ENCODE results near the gene NUDT2. TPM values are rescaled to one million over a fixed set of nuclear protein-coding genes. Genes with fewer than 3 reads are reported as not detected.

NUDT2 gene
- total and polyA plus RNA-seq, 10 of the 15 experiments (the other 5 are each of a cell fraction or from before 2014, with no cell fraction given) = 24.5 to 55.1 (median 33.6) TPM

DNA sequence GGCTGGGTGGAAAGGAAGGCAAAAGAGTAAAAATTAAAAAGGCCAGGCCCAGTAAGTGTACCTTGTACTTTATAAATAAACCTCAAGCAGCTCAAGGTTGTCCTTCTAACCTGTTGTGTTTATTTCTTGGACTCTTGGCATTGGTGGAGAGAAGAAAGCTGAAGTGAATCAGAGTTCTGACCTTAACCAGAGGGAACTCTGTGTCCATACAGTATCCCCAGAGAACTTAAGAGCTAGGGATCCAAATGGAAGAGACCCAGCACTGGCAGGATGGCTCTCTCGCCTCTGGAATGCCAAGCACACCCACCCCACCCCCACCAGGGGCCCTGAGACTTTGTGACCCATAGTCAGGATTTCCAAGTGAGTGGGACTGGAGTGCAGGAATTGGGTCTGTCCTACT lies 14.2 kb downstream of the NUDT2 start (continued):
- TF ChIP-seq, protein P1, sequence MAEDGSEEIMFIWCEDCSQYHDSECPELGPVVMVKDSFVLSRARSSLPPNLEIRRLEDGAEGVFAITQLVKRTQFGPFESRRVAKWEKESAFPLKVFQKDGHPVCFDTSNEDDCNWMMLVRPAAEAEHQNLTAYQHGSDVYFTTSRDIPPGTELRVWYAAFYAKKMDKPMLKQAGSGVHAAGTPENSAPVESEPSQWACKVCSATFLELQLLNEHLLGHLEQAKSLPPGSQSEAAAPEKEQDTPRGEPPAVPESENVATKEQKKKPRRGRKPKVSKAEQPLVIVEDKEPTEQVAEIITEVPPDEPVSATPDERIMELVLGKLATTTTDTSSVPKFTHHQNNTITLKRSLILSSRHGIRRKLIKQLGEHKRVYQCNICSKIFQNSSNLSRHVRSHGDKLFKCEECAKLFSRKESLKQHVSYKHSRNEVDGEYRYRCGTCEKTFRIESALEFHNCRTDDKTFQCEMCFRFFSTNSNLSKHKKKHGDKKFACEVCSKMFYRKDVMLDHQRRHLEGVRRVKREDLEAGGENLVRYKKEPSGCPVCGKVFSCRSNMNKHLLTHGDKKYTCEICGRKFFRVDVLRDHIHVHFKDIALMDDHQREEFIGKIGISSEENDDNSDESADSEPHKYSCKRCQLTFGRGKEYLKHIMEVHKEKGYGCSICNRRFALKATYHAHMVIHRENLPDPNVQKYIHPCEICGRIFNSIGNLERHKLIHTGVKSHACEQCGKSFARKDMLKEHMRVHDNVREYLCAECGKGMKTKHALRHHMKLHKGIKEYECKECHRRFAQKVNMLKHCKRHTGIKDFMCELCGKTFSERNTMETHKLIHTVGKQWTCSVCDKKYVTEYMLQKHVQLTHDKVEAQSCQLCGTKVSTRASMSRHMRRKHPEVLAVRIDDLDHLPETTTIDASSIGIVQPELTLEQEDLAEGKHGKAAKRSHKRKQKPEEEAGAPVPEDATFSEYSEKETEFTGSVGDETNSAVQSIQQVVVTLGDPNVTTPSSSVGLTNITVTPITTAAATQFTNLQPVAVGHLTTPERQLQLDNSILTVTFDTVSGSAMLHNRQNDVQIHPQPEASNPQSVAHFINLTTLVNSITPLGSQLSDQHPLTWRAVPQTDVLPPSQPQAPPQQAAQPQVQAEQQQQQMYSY (CRISPR knock-in tag; IDR thresholded peaks at IDR 0.05) = no peak
- TF ChIP-seq PAX5 (IDR thresholded peaks at IDR 0.05; ENCODE audit: borderline replicate concordance, low read depth, low read length) (no peak), GATAD2B (conservative IDR thresholded peaks at IDR 0.05; ENCODE audit: low read depth) (no peak), POLR2AphosphoS2 (IDR thresholded peaks at IDR 0.05; ENCODE audit: low read depth, low read length) (no peak), SMC3 (IDR thresholded peaks at IDR 0.05; ENCODE audit: borderline replicate concordance, low read length) (no peak), CBX5 (IDR thresholded peaks at IDR 0.05; ENCODE audit: low read depth) (no peak), EZH2 (IDR thresholded peaks at IDR 0.05; ENCODE audit: borderline replicate concordance, control insufficient read depth, low read depth, low read length) (no peak), TCF3 (IDR thresholded peaks at IDR 0.05; ENCODE audit: borderline replicate concordance, insufficient read depth, low read depth, low read length) (no peak), RELA (IDR thresholded peaks at IDR 0.05; ENCODE audit: borderline replicate concordance, partially characterized antibody) (no peak)
- TF ChIP-seq, protein P2, sequence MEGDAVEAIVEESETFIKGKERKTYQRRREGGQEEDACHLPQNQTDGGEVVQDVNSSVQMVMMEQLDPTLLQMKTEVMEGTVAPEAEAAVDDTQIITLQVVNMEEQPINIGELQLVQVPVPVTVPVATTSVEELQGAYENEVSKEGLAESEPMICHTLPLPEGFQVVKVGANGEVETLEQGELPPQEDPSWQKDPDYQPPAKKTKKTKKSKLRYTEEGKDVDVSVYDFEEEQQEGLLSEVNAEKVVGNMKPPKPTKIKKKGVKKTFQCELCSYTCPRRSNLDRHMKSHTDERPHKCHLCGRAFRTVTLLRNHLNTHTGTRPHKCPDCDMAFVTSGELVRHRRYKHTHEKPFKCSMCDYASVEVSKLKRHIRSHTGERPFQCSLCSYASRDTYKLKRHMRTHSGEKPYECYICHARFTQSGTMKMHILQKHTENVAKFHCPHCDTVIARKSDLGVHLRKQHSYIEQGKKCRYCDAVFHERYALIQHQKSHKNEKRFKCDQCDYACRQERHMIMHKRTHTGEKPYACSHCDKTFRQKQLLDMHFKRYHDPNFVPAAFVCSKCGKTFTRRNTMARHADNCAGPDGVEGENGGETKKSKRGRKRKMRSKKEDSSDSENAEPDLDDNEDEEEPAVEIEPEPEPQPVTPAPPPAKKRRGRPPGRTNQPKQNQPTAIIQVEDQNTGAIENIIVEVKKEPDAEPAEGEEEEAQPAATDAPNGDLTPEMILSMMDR (IDR thresholded peaks at IDR 0.05 in 2 of 3, conservative IDR thresholded peaks at IDR 0.05 in 1 of 3; ENCODE audit: control insufficient read depth in 2 of 3, extremely low read depth in 1 of 3, insufficient read depth in 1 of 3, low read depth in 3 of 3, low read length in 3 of 3) = no peak
- TF ChIP-seq, protein P3, sequence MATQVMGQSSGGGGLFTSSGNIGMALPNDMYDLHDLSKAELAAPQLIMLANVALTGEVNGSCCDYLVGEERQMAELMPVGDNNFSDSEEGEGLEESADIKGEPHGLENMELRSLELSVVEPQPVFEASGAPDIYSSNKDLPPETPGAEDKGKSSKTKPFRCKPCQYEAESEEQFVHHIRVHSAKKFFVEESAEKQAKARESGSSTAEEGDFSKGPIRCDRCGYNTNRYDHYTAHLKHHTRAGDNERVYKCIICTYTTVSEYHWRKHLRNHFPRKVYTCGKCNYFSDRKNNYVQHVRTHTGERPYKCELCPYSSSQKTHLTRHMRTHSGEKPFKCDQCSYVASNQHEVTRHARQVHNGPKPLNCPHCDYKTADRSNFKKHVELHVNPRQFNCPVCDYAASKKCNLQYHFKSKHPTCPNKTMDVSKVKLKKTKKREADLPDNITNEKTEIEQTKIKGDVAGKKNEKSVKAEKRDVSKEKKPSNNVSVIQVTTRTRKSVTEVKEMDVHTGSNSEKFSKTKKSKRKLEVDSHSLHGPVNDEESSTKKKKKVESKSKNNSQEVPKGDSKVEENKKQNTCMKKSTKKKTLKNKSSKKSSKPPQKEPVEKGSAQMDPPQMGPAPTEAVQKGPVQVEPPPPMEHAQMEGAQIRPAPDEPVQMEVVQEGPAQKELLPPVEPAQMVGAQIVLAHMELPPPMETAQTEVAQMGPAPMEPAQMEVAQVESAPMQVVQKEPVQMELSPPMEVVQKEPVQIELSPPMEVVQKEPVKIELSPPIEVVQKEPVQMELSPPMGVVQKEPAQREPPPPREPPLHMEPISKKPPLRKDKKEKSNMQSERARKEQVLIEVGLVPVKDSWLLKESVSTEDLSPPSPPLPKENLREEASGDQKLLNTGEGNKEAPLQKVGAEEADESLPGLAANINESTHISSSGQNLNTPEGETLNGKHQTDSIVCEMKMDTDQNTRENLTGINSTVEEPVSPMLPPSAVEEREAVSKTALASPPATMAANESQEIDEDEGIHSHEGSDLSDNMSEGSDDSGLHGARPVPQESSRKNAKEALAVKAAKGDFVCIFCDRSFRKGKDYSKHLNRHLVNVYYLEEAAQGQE (IDR thresholded peaks at IDR 0.05; ENCODE audit: low read depth, low read length) = no peak
